Measurements from ENCODE around the gene NLRC5. TPM values are rescaled to one million over a fixed set of nuclear protein-coding genes. Genes with fewer than 3 reads are reported as not detected.

Gene NLRC5
- total RNA-seq, 1 experiment from 2014 or later: 2.4 TPM

DNA sequence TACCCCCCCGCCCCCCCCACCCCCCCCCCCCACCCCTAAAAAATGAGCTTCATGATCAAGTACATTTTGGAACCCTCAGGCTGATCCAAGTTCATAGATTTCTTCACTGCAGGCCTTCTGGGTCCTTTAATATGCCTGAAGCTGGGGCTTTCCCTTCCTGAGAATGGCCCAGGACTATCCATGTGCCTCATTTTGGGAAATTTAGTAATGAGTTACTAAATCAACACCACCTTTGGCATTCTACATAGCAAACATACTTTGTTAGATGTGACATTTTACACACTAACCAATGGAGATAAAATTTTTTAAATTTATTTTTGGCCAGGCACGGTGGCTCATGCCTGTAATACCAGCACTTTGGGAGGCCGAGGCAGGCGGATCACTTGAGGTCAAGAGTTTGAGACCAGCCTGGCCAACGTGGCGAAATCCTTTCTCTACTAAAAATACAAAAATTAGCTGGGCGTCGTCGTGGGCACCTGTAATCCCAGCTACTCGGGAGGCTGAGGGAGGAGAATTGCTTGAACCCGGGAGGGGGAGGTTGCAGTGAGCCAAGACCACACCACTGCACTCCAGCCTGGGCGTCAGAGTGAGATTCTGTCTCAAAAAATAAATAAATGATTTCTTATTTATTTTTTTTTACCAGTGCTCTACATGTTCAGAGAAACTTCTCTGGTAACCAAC lies 43.4 kb upstream of the NLRC5 start:
- H3K4me2 ChIP-seq (ENCODE audit: insufficient read depth, insufficient read length, low read length): no peak overlapping the region
- no peaks in the 10 kb centered on the region for H3K27me3 ChIP-seq (ENCODE audit: insufficient read depth, low read length)
- no peak overlapping the region for H3K56ac ChIP-seq (ENCODE audit: insufficient read length, low read depth, low read length)
- no peak overlapping the region for H4K5ac ChIP-seq (ENCODE audit: insufficient read length, low read depth, low read length)
- peaks cover 5 to 8% of the 10 kb centered on the region in 2 experiments for H3K4me1 Mint-ChIP-seq
- no peaks in the 10 kb centered on the region for H3K79me1 ChIP-seq (ENCODE audit: insufficient read depth, low read depth, low read length, poor library complexity, severe bottlenecking)
- no peak overlapping the region for H3K4ac ChIP-seq (ENCODE audit: low read depth, low read length)
- H4K8ac ChIP-seq (replicated peaks; ENCODE audit: insufficient read length, low read depth, low read length): no peak overlapping the region
- H3K23me2 ChIP-seq (ENCODE audit: insufficient read length, low read depth, low read length, poor library complexity, severe bottlenecking): no peaks in the 10 kb centered on the region
- H3K27ac ChIP-seq (ENCODE audit: insufficient read length, low read depth, low read length): no peak overlapping the region
- H2BK12ac ChIP-seq (ENCODE audit: insufficient read length, low read depth, low read length): no peak overlapping the region
- no peak overlapping the region for H2BK20ac ChIP-seq (ENCODE audit: low read depth, low read length, poor library complexity, severe bottlenecking)
- H3K27ac Mint-ChIP-seq: no peak overlapping the region
- H3K9me3 Mint-ChIP-seq: no peaks in the 10 kb centered on the region
- no peak overlapping the region for H3K18ac ChIP-seq (ENCODE audit: insufficient read length, low read depth, low read length)
- no peak overlapping the region for H3T11ph ChIP-seq (ENCODE audit: low read length)
- H2BK5ac ChIP-seq (ENCODE audit: insufficient read length, low read length): no peak overlapping the region
- no peaks in the 10 kb centered on the region for H3K9me3 ChIP-seq (ENCODE audit: control insufficient read depth, low read depth, low read length)
- no peak overlapping the region for H3K9ac ChIP-seq (ENCODE audit: extremely low read depth, insufficient read length, low read length)
- H2BK15ac ChIP-seq (ENCODE audit: low read depth, low read length): no peak overlapping the region
- TF ChIP-seq, protein P1, sequence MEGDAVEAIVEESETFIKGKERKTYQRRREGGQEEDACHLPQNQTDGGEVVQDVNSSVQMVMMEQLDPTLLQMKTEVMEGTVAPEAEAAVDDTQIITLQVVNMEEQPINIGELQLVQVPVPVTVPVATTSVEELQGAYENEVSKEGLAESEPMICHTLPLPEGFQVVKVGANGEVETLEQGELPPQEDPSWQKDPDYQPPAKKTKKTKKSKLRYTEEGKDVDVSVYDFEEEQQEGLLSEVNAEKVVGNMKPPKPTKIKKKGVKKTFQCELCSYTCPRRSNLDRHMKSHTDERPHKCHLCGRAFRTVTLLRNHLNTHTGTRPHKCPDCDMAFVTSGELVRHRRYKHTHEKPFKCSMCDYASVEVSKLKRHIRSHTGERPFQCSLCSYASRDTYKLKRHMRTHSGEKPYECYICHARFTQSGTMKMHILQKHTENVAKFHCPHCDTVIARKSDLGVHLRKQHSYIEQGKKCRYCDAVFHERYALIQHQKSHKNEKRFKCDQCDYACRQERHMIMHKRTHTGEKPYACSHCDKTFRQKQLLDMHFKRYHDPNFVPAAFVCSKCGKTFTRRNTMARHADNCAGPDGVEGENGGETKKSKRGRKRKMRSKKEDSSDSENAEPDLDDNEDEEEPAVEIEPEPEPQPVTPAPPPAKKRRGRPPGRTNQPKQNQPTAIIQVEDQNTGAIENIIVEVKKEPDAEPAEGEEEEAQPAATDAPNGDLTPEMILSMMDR (conservative IDR thresholded peaks at IDR 0.05): no peak
- no peak overlapping the region for H3K23ac ChIP-seq (ENCODE audit: insufficient read length, low read depth, low read length)
- H3K79me2 ChIP-seq (ENCODE audit: insufficient read depth, low read length): no peaks in the 10 kb centered on the region
- DNase-seq: no peak
- H3K4me1 ChIP-seq (ENCODE audit: insufficient read depth, low read length): no peaks in the 10 kb centered on the region; the same call in 1 of the 2 replicates
- no peak overlapping the region for H2BK120ac ChIP-seq (ENCODE audit: low read depth, low read length, poor library complexity, severe bottlenecking)
- no peak overlapping the region for H2AFZ ChIP-seq (ENCODE audit: low read length)
- no CpG with 5 or more reads among the region's 12 CpGs for WGBS (ENCODE audit: extremely low coverage, insufficient read length, low lambda C conversion rate)
- no peaks in the 10 kb centered on the region for H4K20me1 ChIP-seq (ENCODE audit: control insufficient read depth, insufficient read depth, insufficient read length)
- no peaks in the 10 kb centered on the region for H3K27me3 Mint-ChIP-seq (ENCODE audit: low read depth)
- H3K4me3 Mint-ChIP-seq: no peak overlapping the region
- no peak overlapping the region for H3K14ac ChIP-seq (ENCODE audit: insufficient read depth, low read length)
- no peak overlapping the region for H2AK5ac ChIP-seq (ENCODE audit: insufficient read length, low read length)
- peaks cover 11 to 39% (median 23%) of the 10 kb centered on the region in 3 experiments; a peak in 6 of 7 replicates for H3K36me3 Mint-ChIP-seq (ENCODE audit: insufficient read depth in 1 of 3, low read depth in 3 of 3)
- no peak overlapping the region for H4K91ac ChIP-seq (ENCODE audit: insufficient read length, low read depth, low read length)

Data from H9 (cell line).